SK-N-MC (cell line): Measurements from ENCODE around the gene EPN2.
"Not testable (repeated sequence)": the region's sequence is repeated elsewhere in the genome, so short reads cannot be mapped to it uniquely, and the experiment has no call there.

ENCODE experiments used
- EZH2 ChIP-seq: fragments of 200-600 bp; sonication (generic); IDR thresholded peaks from one replicate; pipeline ENCODE4 v1.6.1; 2017; ENCODE audit warnings: antibody characterized with exemption
- POLR2AphosphoS5 ChIP-seq: IDR thresholded peaks from 2 replicates; pipeline ENCODE4 v1.6.1; 2012; ENCODE audit warnings: mild to moderate bottlenecking, low read depth, low read length, borderline replicate concordance

GRCh38 chr17:19236351-19237138 is 621 bp upstream of the EPN2 start:
- not testable (repeated sequence) for TF ChIP-seq EZH2, POLR2AphosphoS5
